H1 (cell line): Measurements from ENCODE around the gene CCDC80. TPM values are rescaled to one million over a fixed set of nuclear protein-coding genes. Genes with fewer than 3 reads are reported as not detected.

Experiments used
- CTCF ChIA-PET: fragments of 300-600 bp; sonication (Branson Sonifier 250); formaldehyde crosslinking; loops from one replicate; lab custom pipeline; 2021; ENCODE audit not compliant: partially characterized antibody; lab: Charles Lee
- POLR2A ChIA-PET: fragments of 300-600 bp; sonication (Branson Sonifier 250); formaldehyde crosslinking; loops from one replicate; lab custom pipeline; 2021; ENCODE audit warnings: inconsistent platforms; ENCODE audit not compliant: partially characterized antibody; lab: Charles Lee
- DNase-seq, 2 experiments: peaks; one replicate each; pipeline versions ENCODE4 v3.0.0 to v3.0.0-alpha.2; 2010 to 2022; ENCODE audit warnings: low spot score in 2 of 2, low read depth in 1 of 2, mixed read lengths in 1 of 2
- FAIRE-seq: peaks from 2 replicates; lab custom pipeline; 2011; peaks lifted over from hg19 to GRCh38; lab: Jason Lieb, UNC
- H2AFZ ChIP-seq: 2 replicates; pipeline ENCODE4 v1.8.1; 2012; ENCODE audit warnings: low read length, inconsistent platforms
- H2AK5ac ChIP-seq: 2 replicates; pipeline ENCODE4 v1.6.1; 2013; ENCODE audit warnings: low read depth, low read length
- H2BK120ac ChIP-seq: replicated peaks from 2 replicates; pipeline ENCODE3; 2013; ENCODE audit warnings: low read depth, low read length, inconsistent platforms
- H2BK12ac ChIP-seq: 2 replicates; pipeline ENCODE4 v1.6.1; 2013; ENCODE audit warnings: low read depth, low read length
- H2BK15ac ChIP-seq: 2 replicates; pipeline ENCODE4 v1.6.1; 2013; ENCODE audit warnings: low read length
- H2BK20ac ChIP-seq: 2 replicates; pipeline ENCODE4 v1.6.1; 2013; ENCODE audit warnings: low read length
- H2BK5ac ChIP-seq: 2 replicates; pipeline ENCODE4 v1.6.1; 2013; ENCODE audit warnings: low read depth, low read length
- H3K14ac ChIP-seq: 2 replicates; pipeline ENCODE4 v1.6.1; 2013; ENCODE audit warnings: inconsistent platforms; ENCODE audit not compliant: insufficient read length
- H3K18ac ChIP-seq: 2 replicates; pipeline ENCODE4 v1.6.1; 2013; ENCODE audit warnings: low read length; ENCODE audit errors: extremely low read depth
- H3K23ac ChIP-seq: 2 replicates; pipeline ENCODE4 v1.6.1; 2013; ENCODE audit warnings: inconsistent platforms; ENCODE audit not compliant: insufficient read length
- H3K23me2 ChIP-seq: 2 replicates; pipeline ENCODE4 v1.6.1; 2013; ENCODE audit warnings: low read depth, low read length
- H3K27ac ChIP-seq: 2 replicates; pipeline ENCODE4 v1.6.1; 2011; ENCODE audit warnings: low read depth, low read length, inconsistent platforms
- H3K27me3 ChIP-seq, 4 experiments: replicated peaks in 1 of 4; 1 replicate in 1 of 4; 2 replicates in 3 of 4; pipeline versions ENCODE4 v1.6.1 to v1.8.1; 2011 to 2013; ENCODE audit warnings: low read length in 3 of 4, mild to moderate bottlenecking in 3 of 4, inconsistent platforms in 2 of 4, mixed read lengths in 2 of 4, moderate library complexity in 1 of 4; ENCODE audit not compliant: control insufficient read depth in 3 of 4, insufficient read depth in 3 of 4; ENCODE audit errors: extremely low read depth in 1 of 4
- H3K36me3 ChIP-seq, 4 experiments: 2 replicates each; pipeline versions ENCODE4 v1.6.1 to v1.8.1; 2011 to 2013; ENCODE audit warnings: mild to moderate bottlenecking in 4 of 4, low read length in 3 of 4, moderate library complexity in 2 of 4, control low read depth in 1 of 4, inconsistent platforms in 1 of 4; ENCODE audit not compliant: insufficient read depth in 4 of 4, control insufficient read depth in 2 of 4
- H3K4ac ChIP-seq: replicated peaks from 2 replicates; pipeline ENCODE3; 2013; ENCODE audit warnings: low read length, low read depth, mixed read lengths, inconsistent platforms; ENCODE audit not compliant: insufficient read length
- H3K4me1 ChIP-seq, 4 experiments: replicated peaks in 1 of 4; 1 replicate in 1 of 4; 2 replicates in 3 of 4; pipeline versions ENCODE4 v1.6.1 to v1.8.1; 2011 to 2013; ENCODE audit warnings: low read length in 3 of 4, inconsistent platforms in 2 of 4, mixed read lengths in 1 of 4; ENCODE audit not compliant: insufficient read depth in 4 of 4, control insufficient read depth in 3 of 4
- H3K4me2 ChIP-seq, 2 experiments: 2 replicates each; pipeline versions ENCODE4 v1.6.1 to v1.8.1; 2011 to 2013; ENCODE audit warnings: low read depth in 2 of 2, low read length in 2 of 2, control low read depth in 1 of 2, inconsistent platforms in 1 of 2, mild to moderate bottlenecking in 1 of 2; ENCODE audit not compliant: insufficient read depth in 1 of 2
- H3K4me3 ChIP-seq, 4 experiments: fragments of 200-600, 300-600 bp in 1 of 4; sonication (generic), shearing (Covaris generic), sonication (Bioruptor Twin) in 1 of 4; 2 replicates each; pipeline versions ENCODE4 v1.5.1 to v1.8.1; 2011 to 2016; ENCODE audit warnings: low read length in 4 of 4, low read depth in 3 of 4, control low read depth in 2 of 4, inconsistent platforms in 2 of 4, mild to moderate bottlenecking in 2 of 4, mixed read lengths in 1 of 4, moderate library complexity in 1 of 4; ENCODE audit not compliant: insufficient read depth in 2 of 4; ENCODE audit errors: extremely low read depth in 1 of 4
- H3K56ac ChIP-seq: replicated peaks from 2 replicates; pipeline ENCODE3; 2013; ENCODE audit warnings: low read depth, mild to moderate bottlenecking, mixed read lengths, low read length, inconsistent platforms; ENCODE audit not compliant: insufficient read length
- H3K79me1 ChIP-seq: 2 replicates; pipeline ENCODE4 v1.6.1; 2013; ENCODE audit warnings: low read depth, low read length, control low read depth
- H3K79me2 ChIP-seq, 2 experiments: 2 replicates each; pipeline versions ENCODE4 v1.6.1 to v1.8.1; 2012 to 2013; ENCODE audit warnings: low read length in 2 of 2, mild to moderate bottlenecking in 2 of 2, inconsistent platforms in 1 of 2; ENCODE audit not compliant: insufficient read depth in 2 of 2, control insufficient read depth in 1 of 2
- H3K9ac ChIP-seq, 4 experiments: replicated peaks in 1 of 4; 1 replicate in 1 of 4; 2 replicates in 3 of 4; pipeline versions ENCODE4 v1.6.1 to v1.8.1; 2011 to 2013; ENCODE audit warnings: low read depth in 3 of 4, low read length in 3 of 4, control low read depth in 2 of 4, mild to moderate bottlenecking in 2 of 4, moderate library complexity in 2 of 4, inconsistent platforms in 1 of 4; ENCODE audit errors: extremely low read depth in 1 of 4
- H3K9me3 ChIP-seq, 2 experiments: 2 replicates each; pipeline versions ENCODE4 v1.6.1 to v1.8.1; 2012 to 2013; ENCODE audit warnings: mild to moderate bottlenecking in 2 of 2, moderate library complexity in 2 of 2, control low read depth in 1 of 2, inconsistent platforms in 1 of 2, low read depth in 1 of 2, low read length in 1 of 2, mixed read lengths in 1 of 2; ENCODE audit not compliant: insufficient read depth in 2 of 2
- H4K20me1 ChIP-seq, 2 experiments: replicated peaks in 1 of 2; 2 replicates each; pipeline versions ENCODE3 to v1.8.1; 2011 to 2013; ENCODE audit warnings: inconsistent platforms in 2 of 2, low read length in 2 of 2, mild to moderate bottlenecking in 1 of 2; ENCODE audit not compliant: insufficient read depth in 2 of 2, control insufficient read depth in 1 of 2
- H4K5ac ChIP-seq: 2 replicates; pipeline ENCODE4 v1.6.1; 2013; ENCODE audit warnings: low read length, low read depth, mixed read lengths, inconsistent platforms; ENCODE audit not compliant: insufficient read length
- H4K8ac ChIP-seq: 2 replicates; pipeline ENCODE4 v1.8.0; 2013; ENCODE audit warnings: mild to moderate bottlenecking, moderate library complexity, low read length, inconsistent platforms; ENCODE audit not compliant: insufficient read depth; ENCODE audit errors: extremely low read depth
- H4K91ac ChIP-seq: replicated peaks from 2 replicates; pipeline ENCODE3; 2013; ENCODE audit warnings: low read length, mixed read lengths, inconsistent platforms; ENCODE audit not compliant: insufficient read length
- JUND ChIP-seq: IDR thresholded peaks from 2 replicates; pipeline ENCODE4 v1.6.1; 2011; ENCODE audit warnings: mild to moderate bottlenecking, improper control_type of control experiment, low read length
- POLR2AphosphoS5 ChIP-seq: IDR thresholded peaks from 2 replicates; pipeline ENCODE4 v1.6.1; 2011; ENCODE audit warnings: low read depth, low read length
- POU5F1 ChIP-seq: IDR thresholded peaks from 2 replicates; pipeline ENCODE4 v1.6.1; 2011; ENCODE audit warnings: low read depth, mild to moderate bottlenecking, low read length, moderate library complexity
- WGBS, 2 experiments: shearing (Covaris generic) in 1 of 2; methylation state at CpG; one replicate each; pipeline versions ENCODE4 v1.1.6 to v1.1.7; 2013 to 2015; ENCODE audit warnings: low lambda C conversion rate in 2 of 2, mixed read lengths in 2 of 2, inconsistent platforms in 1 of 2, low coverage in 1 of 2, missing lambda C conversion rate in 1 of 2; ENCODE audit not compliant: insufficient replicate concordance in 2 of 2, insufficient coverage in 1 of 2, insufficient read length in 1 of 2; ENCODE audit errors: extremely low coverage in 1 of 2, missing lambda C conversion rate in 1 of 2; 5-methylcytosine and 5-hydroxymethylcytosine counted together
- polyA plus RNA-seq, 7 experiments: library from polyadenylated mRNA; depleted of rRNA in 3 of 7; stranded (reverse) in 5 of 7; unstranded in 2 of 7; fragments of >200 nt in 5 of 7; fragments of 200-250 nt in 2 of 7; gene quantifications; 1 replicate in 5 of 7; 2 replicates in 1 of 7; 4 replicates in 1 of 7; pipeline versions ENCODE4 v1.2.1 to v1.2.3, GENCODE V29; 2011 to 2013; ENCODE audit warnings: missing spikeins in 2 of 7, mixed read lengths in 2 of 7
- total RNA-seq: library from RNA; stranded (reverse); fragmentation: NEBNext Ultra II Directional; extraction: Animal tissue kit (Norgen Biotek cat#: 25700); gene quantifications from 2 replicates; pipeline ENCODE4 v1.2.1, GENCODE V29; 2021

CCDC80 gene
- total and polyA plus RNA-seq, 2 of the 8 experiments (the other 6 are each of a cell fraction or from before 2014, with no cell fraction given): 1.1 to 12.9 TPM

- Histone ChIP-seq H3K36me3 (no peaks in the 10 kb centered on the region), H2BK5ac (no peak overlapping the region), H3K4me1 (peaks cover 4 to 25% (median 21%) of the 10 kb centered on the region in 4 experiments), H3K27me3 (no peaks in the 10 kb centered on the region), H4K8ac (no peak overlapping the region), H3K4ac (no peak overlapping the region), H3K14ac (no peak overlapping the region), H3K18ac (no peak overlapping the region), H4K5ac (no peak overlapping the region), H3K9ac (no peak overlapping the region), H2BK15ac (0 out of 2 replicates have a peak overlapping the region, but pooled peaks have one; percentile 19), H3K23ac (no peak overlapping the region), H3K27ac (no peak overlapping the region), H2AK5ac (no peak overlapping the region), H2AFZ (no peak overlapping the region; the same call in none of the 2 replicates), H3K56ac (no peak overlapping the region), H4K91ac (no peak overlapping the region), H3K79me1 (no peaks in the 10 kb centered on the region), H3K79me2 (no peaks in the 10 kb centered on the region), H3K4me3 (no peak overlapping the region), H2BK12ac (no peak overlapping the region), H3K4me2 (no peak overlapping the region), H2BK120ac (no peak overlapping the region), H3K9me3 (no peaks in the 10 kb centered on the region), H4K20me1 (no peaks in the 10 kb centered on the region), H3K23me2 (no peaks in the 10 kb centered on the region), H2BK20ac (0 out of 2 replicates have a peak overlapping the region, but pooled peaks have one; percentile 16)
- ChIA-PET POLR2A (interaction anchor here (1.2 kb wide), 1 partner anchor 12 kb away, joined by 3 read pairs; no protein-coding TSS in a partner anchor), CTCF (interaction anchor here (1.3 to 2.3 kb wide), 3 partner anchors 10 to 47 kb away, joined by 3 to 9 read pairs (median 5); no protein-coding TSS in a partner anchor)
- no peak for TF ChIP-seq POU5F1
- peak; percentile 75 for TF ChIP-seq JUND
- TF ChIP-seq POLR2AphosphoS5: no peak
- FAIRE-seq (peak; percentile 32), DNase-seq (peak in 1 of 2 experiments; percentile 39)
- 64% methylated on average over 7 of the region's 7 CpGs; no CpG with 5 or more reads in 1 of the 2 experiments for WGBS, 2 experiments
Measured at GRCh38 chr3:112629425-112629824, 11.5 kb downstream of the CCDC80 start.
